ENCODE data around the gene C16orf89. TPM values are rescaled to one million over a fixed set of nuclear protein-coding genes. Genes with fewer than 3 reads are reported as not detected.

C16orf89 gene
- total RNA-seq, 3 donors from 2014 or later (not counting 1 experiment from before 2014, with no cell fraction given), result not detected

GRCh38 chr16:5071341-5071680 is 5.6 kb upstream of the C16orf89 start:
- Mint-ChIP-seq H3K36me3 (no peaks in the 10 kb centered on the region), H3K27ac (peak overlapping the region; percentile 98 to 99), H3K27me3 (ENCODE audit: low read depth in 2 of 2) (no peaks in the 10 kb centered on the region), H3K4me1 (peaks cover 26 to 27% of the 10 kb centered on the region in 2 donors), H3K4me3 (peak overlapping the region; percentile 98), H3K9me3 (no peaks in the 10 kb centered on the region)
- Histone ChIP-seq H3K4me1 (ENCODE audit: control insufficient read depth, insufficient read depth, low read length) (peaks cover 18% of the 10 kb centered on the region), H3K9me3 (ENCODE audit: control insufficient read depth, insufficient read depth, low read length) (no peaks in the 10 kb centered on the region), H3K27ac (ENCODE audit: low read length) (peak overlapping the region; percentile 85), H3K4me3 (ENCODE audit: low read length) (peak overlapping the region; percentile 71), H3K36me3 (ENCODE audit: control insufficient read depth, insufficient read depth, low read length) (peaks cover 11% of the 10 kb centered on the region), H3K27me3 (ENCODE audit: control insufficient read depth, insufficient read depth, low read length) (no peaks in the 10 kb centered on the region)
- intact Hi-C loops (cut with micrococcal nuclease), result no loop called here
- no peak for TF ChIP-seq CTCF (IDR thresholded peaks at IDR 0.05)
- 78% methylated on average over 7 of the region's 7 CpGs for whole genome bisulfite sequencing (ENCODE audit: insufficient coverage)
- ATAC-seq (no peak), DNase-seq (no peak)

GRCh38 chr16:5070431-5071186 is 4.9 kb upstream of the C16orf89 start:
- H3K4me1 Mint-ChIP-seq, result peaks cover 26 to 27% of the 10 kb centered on the region in 2 donors
- Histone ChIP-seq H3K4me3 (ENCODE audit: low read length) (no peak overlapping the region), H3K27ac (ENCODE audit: low read length) (peak overlapping the region; percentile 85)

GRCh38 chr16:5069854-5070253 is 4.1 kb upstream of the C16orf89 start:
- intact Hi-C loops (cut with micrococcal nuclease), result no loop called here
- no peak overlapping the region for H3K27ac ChIP-seq (ENCODE audit: low read length)
- TF ChIP-seq CTCF (IDR thresholded peaks at IDR 0.05), result no peak
- peak overlapping the region; percentile 28 for H3K4me3 Mint-ChIP-seq
- no peaks in the 10 kb centered on the region for H3K36me3 Mint-ChIP-seq
- WGBS (ENCODE audit: insufficient coverage), result 98% methylated on average over 9 of the region's 9 CpGs
- H3K36me3 ChIP-seq (ENCODE audit: control insufficient read depth, insufficient read depth, low read length), result no peaks in the 10 kb centered on the region
- H3K27ac Mint-ChIP-seq, result peak overlapping the region in 1 of 2 donors; percentile 98
- no peak for ATAC-seq
- no peaks in the 10 kb centered on the region for H3K27me3 Mint-ChIP-seq (ENCODE audit: low read depth in 2 of 2)
- H3K4me1 ChIP-seq (ENCODE audit: control insufficient read depth, insufficient read depth, low read length), result peaks cover 18% of the 10 kb centered on the region
- no peaks in the 10 kb centered on the region for H3K9me3 ChIP-seq (ENCODE audit: control insufficient read depth, insufficient read depth, low read length)
- no peaks in the 10 kb centered on the region for H3K27me3 ChIP-seq (ENCODE audit: control insufficient read depth, insufficient read depth, low read length)
- no peak overlapping the region for H3K4me3 ChIP-seq (ENCODE audit: low read length)
- H3K4me1 Mint-ChIP-seq, result peaks cover 26 to 27% of the 10 kb centered on the region in 2 donors
- DNase-seq, result no peak
- no peaks in the 10 kb centered on the region for H3K9me3 Mint-ChIP-seq

More at GRCh38 chr16:5070431-5071186, 4.9 kb upstream of the C16orf89 start:
- Histone ChIP-seq H3K36me3 (ENCODE audit: control insufficient read depth, insufficient read depth, low read length) (peaks cover 4% of the 10 kb centered on the region), H3K9me3 (ENCODE audit: control insufficient read depth, insufficient read depth, low read length) (no peaks in the 10 kb centered on the region), H3K27me3 (ENCODE audit: control insufficient read depth, insufficient read depth, low read length) (no peaks in the 10 kb centered on the region), H3K4me1 (ENCODE audit: control insufficient read depth, insufficient read depth, low read length) (peaks cover 18% of the 10 kb centered on the region)
- DNase-seq (peak in 1 of 2 donors; percentile 19), ATAC-seq (no peak)
- no peaks in the 10 kb centered on the region for H3K9me3 Mint-ChIP-seq
- H3K36me3 Mint-ChIP-seq, result no peaks in the 10 kb centered on the region
- no peak for TF ChIP-seq CTCF (IDR thresholded peaks at IDR 0.05)
- no peaks in the 10 kb centered on the region for H3K27me3 Mint-ChIP-seq (ENCODE audit: low read depth in 2 of 2)
- intact Hi-C loops (cut with micrococcal nuclease), result no loop called here
- 91% methylated on average over 13 of the region's 15 CpGs for WGBS (ENCODE audit: insufficient coverage)
- H3K27ac Mint-ChIP-seq, result peak overlapping the region; percentile 98 to 99
- H3K4me3 Mint-ChIP-seq, result peak overlapping the region; percentile 28

Data from natural killer cell (primary cell).